Mesothelial cell of epicardium (in vitro differentiated cells): ENCODE results near the gene TMEM39B. TPM values are rescaled to one million over a fixed set of nuclear protein-coding genes. Genes with fewer than 3 reads are reported as not detected.
"Not testable (repeated sequence)": the region's sequence is repeated elsewhere in the genome, so short reads cannot be mapped to it uniquely, and the experiment has no call there.

Experiments used
- DNase-seq, 2 experiments: peaks; one replicate each; pipeline ENCODE4 v3.0.0; 2021; ENCODE audit warnings: low spot score in 2 of 2; ENCODE audit not compliant: unreplicated experiment in 2 of 2
- H3K27ac Mint-ChIP-seq: 2 replicates; pipeline ENCODE4 v1.8.0; 2021; ENCODE audit warnings: mixed read lengths
- H3K27me3 Mint-ChIP-seq: 2 replicates; pipeline ENCODE4 v1.8.0; 2021; ENCODE audit warnings: low read depth, mixed read lengths
- H3K36me3 Mint-ChIP-seq: 2 replicates; pipeline ENCODE4 v1.8.0; 2021; ENCODE audit warnings: mixed read lengths
- H3K4me1 Mint-ChIP-seq: 2 replicates; pipeline ENCODE4 v1.8.0; 2021; ENCODE audit warnings: mixed read lengths
- H3K4me3 Mint-ChIP-seq: 2 replicates; pipeline ENCODE4 v1.8.0; 2021; ENCODE audit warnings: mild to moderate bottlenecking, moderate library complexity, mixed read lengths
- H3K9me3 Mint-ChIP-seq: 2 replicates; pipeline ENCODE4 v1.8.0; 2021; ENCODE audit warnings: mixed read lengths
- CTCF ChIP-seq: fragments of 200-600 bp; sonication (generic); IDR thresholded peaks from one replicate; pipeline ENCODE4 v1.5.0; 2021; ENCODE audit warnings: antibody characterized with exemption; ENCODE audit not compliant: unreplicated experiment
- total RNA-seq: library from RNA; stranded (reverse); gene quantifications from 3 replicates; pipeline ENCODE4 v1.2.1, GENCODE V29; 2021

Gene TMEM39B
- total RNA-seq, 1 donor from 2014 or later: 23.5 TPM

DNA sequence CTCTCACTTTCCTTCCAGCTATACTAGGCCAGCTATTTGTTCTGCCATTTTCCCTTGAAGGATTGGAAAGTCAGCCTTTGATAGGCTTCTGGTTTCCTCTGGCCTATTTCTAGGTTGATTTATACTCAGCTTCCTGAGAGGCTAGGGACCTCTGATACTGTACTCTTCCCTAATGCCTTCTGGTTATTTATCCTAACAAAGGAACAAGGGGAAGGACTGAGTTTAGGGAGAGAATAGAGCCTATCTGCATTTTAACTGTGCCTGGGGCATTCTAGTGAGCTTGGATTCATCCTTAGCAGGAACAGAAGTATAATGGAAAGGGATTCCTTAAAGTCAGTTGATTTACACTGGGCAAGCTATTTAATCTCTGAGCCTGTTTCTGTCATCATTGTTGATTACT is 11.8 kb upstream of the TMEM39B start:
- H3K4me1 Mint-ChIP-seq: peaks cover 31% of the 10 kb centered on the region
- H3K27me3 Mint-ChIP-seq: no peaks in the 10 kb centered on the region
- peaks cover 36% of the 10 kb centered on the region for H3K36me3 Mint-ChIP-seq
- no peaks in the 10 kb centered on the region for H3K9me3 Mint-ChIP-seq
- peak overlapping the region; percentile 79 for H3K27ac Mint-ChIP-seq
- no peak for TF ChIP-seq CTCF
- DNase-seq: no peak
- no peak overlapping the region for H3K4me3 Mint-ChIP-seq

- Mint-ChIP-seq H3K4me3 (peak overlapping the region; percentile 11), H3K36me3 (peaks cover 27% of the 10 kb centered on the region), H3K27me3 (no peaks in the 10 kb centered on the region)
Observed at GRCh38 chr1:32062867-32063230, 9.9 kb upstream of the TMEM39B start.

GRCh38 chr1:32063261-32063681 is 9.5 kb upstream of the TMEM39B start:
- no peak for DNase-seq
- peaks cover 36% of the 10 kb centered on the region for H3K4me1 Mint-ChIP-seq
- no peaks in the 10 kb centered on the region for H3K9me3 Mint-ChIP-seq
- H3K27me3 Mint-ChIP-seq: no peaks in the 10 kb centered on the region
- peak overlapping the region; percentile 95 for H3K27ac Mint-ChIP-seq
- no peak overlapping the region for H3K4me3 Mint-ChIP-seq
- peaks cover 25% of the 10 kb centered on the region for H3K36me3 Mint-ChIP-seq
- peak; percentile 67 for TF ChIP-seq CTCF

More at GRCh38 chr1:32062867-32063230, 9.9 kb upstream of the TMEM39B start:
- TF ChIP-seq CTCF: no peak
- H3K9me3 Mint-ChIP-seq: no peaks in the 10 kb centered on the region
- peak overlapping the region; percentile 95 for H3K27ac Mint-ChIP-seq
- H3K4me1 Mint-ChIP-seq: peaks cover 36% of the 10 kb centered on the region
- no peak for DNase-seq

GRCh38 chr1:32065613-32066488 is 6.9 kb upstream of the TMEM39B start:
- H3K4me1 Mint-ChIP-seq: peaks cover 40% of the 10 kb centered on the region
- not testable (repeated sequence) for H3K27me3 Mint-ChIP-seq, H3K27ac Mint-ChIP-seq, H3K36me3 Mint-ChIP-seq, DNase-seq, H3K9me3 Mint-ChIP-seq, H3K4me3 Mint-ChIP-seq

DNA sequence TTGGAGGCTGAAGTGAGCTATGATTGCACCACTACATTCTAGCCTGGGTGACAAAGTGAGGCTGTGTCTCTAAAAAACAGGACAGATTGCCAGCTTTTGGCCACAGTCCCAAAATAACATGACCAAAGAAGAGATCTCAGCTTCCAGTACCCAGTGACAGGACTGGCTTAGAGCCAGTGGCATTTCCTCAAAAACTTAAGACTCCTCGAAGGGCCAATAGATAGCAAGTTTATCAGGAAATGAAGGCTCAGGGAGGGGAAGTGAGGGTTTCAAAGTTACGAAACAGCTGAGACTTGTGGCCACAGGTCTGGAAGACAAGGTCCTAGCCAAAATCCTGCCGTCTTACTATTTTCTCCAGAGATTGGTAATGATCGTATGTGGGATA is 6.3 kb upstream of the TMEM39B start:
- H3K36me3 Mint-ChIP-seq: peaks cover 4% of the 10 kb centered on the region
- H3K4me3 Mint-ChIP-seq: no peak overlapping the region
- no peaks in the 10 kb centered on the region for H3K27me3 Mint-ChIP-seq
- TF ChIP-seq CTCF: no peak
- H3K27ac Mint-ChIP-seq: peak overlapping the region; percentile 61
- DNase-seq: no peak
- H3K9me3 Mint-ChIP-seq: no peaks in the 10 kb centered on the region
- H3K4me1 Mint-ChIP-seq: peaks cover 38% of the 10 kb centered on the region

DNA sequence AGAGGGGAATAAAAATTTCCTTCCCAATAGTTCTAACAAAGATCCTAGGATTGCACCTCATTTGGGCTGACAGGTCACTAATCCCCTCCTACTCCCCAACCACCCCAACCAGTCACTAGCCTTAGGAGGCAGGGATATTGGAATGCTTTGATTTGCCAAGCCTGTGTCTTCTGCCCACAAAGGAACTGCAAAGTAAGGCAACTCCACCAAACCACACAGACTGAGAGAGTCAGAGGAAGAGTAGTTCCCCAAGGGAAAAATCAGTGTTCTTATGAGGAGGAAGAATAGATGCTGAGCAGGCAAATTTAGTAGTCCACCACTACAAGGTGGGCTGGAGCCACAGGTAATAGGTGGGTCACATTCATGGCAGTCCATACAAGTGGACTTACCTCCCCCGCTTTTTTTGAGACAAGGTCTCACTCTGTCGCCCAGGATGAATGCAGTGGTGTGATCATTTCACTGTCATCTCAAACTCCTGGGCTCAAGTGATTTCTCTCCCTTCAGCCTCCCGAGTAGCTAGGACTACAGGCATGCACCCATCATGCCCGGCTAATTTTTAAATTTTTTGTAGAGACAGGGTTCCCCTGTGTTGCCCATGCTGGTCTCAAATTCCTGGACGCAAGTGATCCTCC is 3.7 kb upstream of the TMEM39B start:
- Mint-ChIP-seq H3K4me1 (peaks cover 29% of the 10 kb centered on the region), H3K36me3 (no peaks in the 10 kb centered on the region), H3K27me3 (no peaks in the 10 kb centered on the region), H3K4me3 (no peak overlapping the region), H3K27ac (peak overlapping the region; percentile 10), H3K9me3 (no peaks in the 10 kb centered on the region)
- no peak for TF ChIP-seq CTCF
- no peak for DNase-seq
